Fibroblast of pulmonary artery (primary cell): ENCODE data around the gene YIPF1.
"Not testable (repeated sequence)": the region's sequence is repeated elsewhere in the genome, so short reads cannot be mapped to it uniquely, and the experiment has no call there.

ENCODE experiments used
- DNase-seq: peaks from one replicate; pipeline ENCODE4 v3.0.0-alpha.2; 2010; ENCODE audit warnings: low read depth
- H3K4me3 ChIP-seq: replicated peaks from 2 replicates; pipeline ENCODE4 v1.5.1; 2011; ENCODE audit warnings: low read depth, mild to moderate bottlenecking, control low read depth, low read length, moderate library complexity
- CTCF ChIP-seq: IDR thresholded peaks from 2 replicates; pipeline ENCODE4 v1.5.1; 2011; ENCODE audit warnings: mild to moderate bottlenecking, control low read depth, low read length, inconsistent platforms; ENCODE audit errors: missing control alignments

Gene YIPF1

GRCh38 chr1:53891018-53891417 is 1.4 kb upstream of the YIPF1 start:
- H3K4me3 ChIP-seq = no peak overlapping the region
- no peak for DNase-seq
- no peak for TF ChIP-seq CTCF

- no peak for DNase-seq
- no peak for TF ChIP-seq CTCF
- H3K4me3 ChIP-seq = no peak overlapping the region
These were observed 935 bp upstream of the YIPF1 start for GRCh38 chr1:53890522-53890941.

GRCh38 chr1:53888681-53889080 is 916 bp downstream of the YIPF1 start:
- TF ChIP-seq CTCF = no peak
- peak overlapping the region; percentile 96 for H3K4me3 ChIP-seq
- no peak for DNase-seq

GRCh38 chr1:53883600-53883999 is 6.0 kb downstream of the YIPF1 start:
- not testable (repeated sequence) for DNase-seq, H3K4me3 ChIP-seq

- not testable (repeated sequence) for DNase-seq, H3K4me3 ChIP-seq
These were observed 7.7 kb downstream of the YIPF1 start for GRCh38 chr1:53881853-53882252.

- TF ChIP-seq CTCF = peak; percentile 66
- peak; percentile 75 for DNase-seq
- H3K4me3 ChIP-seq = no peak overlapping the region
These were observed 11.0 kb downstream of the YIPF1 start for GRCh38 chr1:53878492-53879105.

- not testable (repeated sequence) for DNase-seq, H3K4me3 ChIP-seq
These were observed 14.4 kb downstream of the YIPF1 start for GRCh38 chr1:53875150-53875549.

- no peak for TF ChIP-seq CTCF
- H3K4me3 ChIP-seq = no peak overlapping the region
- DNase-seq = no peak
These were observed 17.7 kb downstream of the YIPF1 start for GRCh38 chr1:53871773-53872484.
